Transverse colon (tissue), 4 donors: ENCODE results near the gene JARID2. TPM values are rescaled to one million over a fixed set of nuclear protein-coding genes. Genes with fewer than 3 reads are reported as not detected.

ENCODE experiments used
- DNase-seq: peaks from one replicate; pipeline ENCODE4 v3.0.0-alpha.2; 2019
- H3K27ac ChIP-seq, 4 donors: fragments of 200-600 bp; sonication (generic); 2 replicates each; pipeline ENCODE4 v1.5.1; 2016 to 2018; ENCODE audit warnings: inconsistent platforms in 4 of 4
- H3K27me3 ChIP-seq: fragments of 200-600 bp; sonication (generic); 2 replicates; pipeline ENCODE4 v1.5.1; 2017; ENCODE audit warnings: inconsistent platforms
- H3K36me3 ChIP-seq, 4 donors: fragments of 200-600 bp; sonication (generic); 2 replicates each; pipeline ENCODE4 v1.5.1; 2017 to 2019; ENCODE audit warnings: inconsistent platforms in 4 of 4
- H3K4me1 ChIP-seq, 4 donors: fragments of 200-600 bp; sonication (generic); 2 replicates each; pipeline ENCODE4 v1.5.1; 2017 to 2020; ENCODE audit warnings: inconsistent platforms in 4 of 4
- H3K4me3 ChIP-seq, 4 donors: fragments of 200-600 bp; sonication (generic); 1 replicate in 1 of 4; 2 replicates in 3 of 4; pipeline versions ENCODE4 v1.5.1 to v1.6.1; 2017 to 2019; ENCODE audit warnings: inconsistent platforms in 4 of 4
- H3K9me3 ChIP-seq, 2 donors: fragments of 200-600 bp; sonication (generic); 2 replicates each; pipeline ENCODE4 v1.5.1; 2017 to 2019; ENCODE audit warnings: inconsistent platforms in 2 of 2
- CTCF ChIP-seq, 5 experiments: fragments of 200-600 bp in 3 of 5; fragments of 450-650 bp in 2 of 5; sonication (generic) in 3 of 5; IDR thresholded peaks; 1 replicate in 2 of 5; 2 replicates in 3 of 5; pipeline ENCODE4 v1.5.1; 2016 to 2017; ENCODE audit warnings: antibody characterized with exemption in 5 of 5, inconsistent platforms in 3 of 5, mild to moderate bottlenecking in 2 of 5, moderate library complexity in 1 of 5
- EP300 ChIP-seq: sonication (generic); formaldehyde crosslinking; IDR thresholded peaks from one replicate; pipeline ENCODE4 v1.6.1; 2017; ENCODE audit warnings: antibody characterized with exemption, low read depth
- POLR2A ChIP-seq: fragments of 450-650 bp; IDR thresholded peaks from one replicate; pipeline ENCODE4 v1.6.1; 2016; ENCODE audit warnings: antibody characterized with exemption, mild to moderate bottlenecking, moderate library complexity
- POLR2AphosphoS5 ChIP-seq, 3 donors: sonication (generic); formaldehyde crosslinking; IDR thresholded peaks; one replicate each; pipeline ENCODE4 v1.6.1; 2016; ENCODE audit warnings: antibody characterized with exemption in 3 of 3
- WGBS, 2 donors: methylation state at CpG; one replicate each; pipeline ENCODE4 v1.1.5; 2018; ENCODE audit warnings: low coverage in 1 of 2; 5-methylcytosine and 5-hydroxymethylcytosine counted together
- in situ Hi-C, 4 donors: fragments of 200-750 bp; cut with MboI; loops; one replicate each; pipeline versions ENCODE4 v1.15.0 to v1.15.1; 2017; ENCODE audit warnings: low sequenced_read_pairs in 3 of 4, low pct_ligation_motif_present in 1 of 4, low pct_unique_long_range_greater_than_20kb in 1 of 4
- intact Hi-C: fragments of 100-400 bp; cut with DNase I; formaldehyde crosslinking; loops from one replicate; pipeline ENCODE4 v1.15.1; 2023; ENCODE audit warnings: low total_unique reads
- total RNA-seq, 4 donors: library from RNA; depleted of rRNA; stranded (reverse); fragments of >200 nt; gene quantifications; one replicate each; pipeline ENCODE4 v1.1.0, GENCODE V29; 2016

Gene JARID2
- total RNA-seq, 4 donors from 2014 or later = 9.4 to 18.7 (median 10.9) TPM

DNA sequence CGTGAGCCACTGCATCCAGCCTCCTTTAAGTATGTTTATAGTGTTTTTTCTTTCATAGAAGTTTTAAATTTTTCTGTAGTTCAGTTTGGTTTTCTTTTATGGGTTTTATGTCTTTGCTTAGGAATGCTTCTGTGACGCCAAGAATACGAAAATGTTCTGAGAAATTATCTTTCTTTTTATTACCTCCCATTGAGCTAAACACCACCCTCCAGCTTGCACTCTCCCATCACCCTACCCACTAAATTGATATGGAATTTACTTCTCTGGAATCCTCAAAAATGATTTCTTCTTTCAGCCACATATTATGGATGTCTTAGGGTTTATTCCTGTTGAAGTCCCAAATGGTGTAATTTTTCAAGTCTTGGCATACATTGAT is 38.1 kb downstream of the JARID2 start:
- H3K27ac ChIP-seq = no peak overlapping the region
- no peak for DNase-seq
- peaks cover 15 to 58% (median 30%) of the 10 kb centered on the region in 4 donors for H3K4me1 ChIP-seq
- intact Hi-C loops (no loop called here), in situ Hi-C loops (no loop called here)
- H3K9me3 ChIP-seq = no peaks in the 10 kb centered on the region
- TF ChIP-seq EP300 (no peak), CTCF (IDR thresholded peaks at IDR 0.05) (no peak), POLR2AphosphoS5 (IDR thresholded peaks at IDR 0.05) (no peak), POLR2A (no peak)
- WGBS, 2 donors = 63 to 66% methylated on average over 3 of the region's 3 CpGs
- H3K27me3 ChIP-seq = no peaks in the 10 kb centered on the region
- no peaks in the 10 kb centered on the region for H3K36me3 ChIP-seq
- H3K4me3 ChIP-seq = no peak overlapping the region

DNA sequence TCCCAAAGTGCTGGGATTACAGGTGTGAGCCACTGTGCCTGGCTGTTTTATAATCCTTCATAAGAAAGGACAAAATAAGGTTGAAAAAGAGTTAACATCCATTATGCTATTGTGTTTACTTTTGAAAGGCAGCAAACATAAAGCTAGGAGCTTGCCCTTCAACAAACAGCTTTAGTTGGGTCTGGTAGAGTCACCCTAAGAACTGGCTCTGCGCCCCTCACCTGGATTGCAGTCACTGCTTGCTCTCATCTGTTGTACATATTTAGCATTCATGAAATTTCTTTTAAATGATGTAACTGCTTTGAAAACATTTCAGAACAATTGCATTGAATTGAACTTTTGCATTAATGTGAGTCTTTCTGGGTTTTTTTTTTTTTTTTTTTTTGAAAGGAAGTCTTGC is 38.9 kb downstream of the JARID2 start:
- in situ Hi-C loops (no loop called here), intact Hi-C loops (no loop called here)

DNA sequence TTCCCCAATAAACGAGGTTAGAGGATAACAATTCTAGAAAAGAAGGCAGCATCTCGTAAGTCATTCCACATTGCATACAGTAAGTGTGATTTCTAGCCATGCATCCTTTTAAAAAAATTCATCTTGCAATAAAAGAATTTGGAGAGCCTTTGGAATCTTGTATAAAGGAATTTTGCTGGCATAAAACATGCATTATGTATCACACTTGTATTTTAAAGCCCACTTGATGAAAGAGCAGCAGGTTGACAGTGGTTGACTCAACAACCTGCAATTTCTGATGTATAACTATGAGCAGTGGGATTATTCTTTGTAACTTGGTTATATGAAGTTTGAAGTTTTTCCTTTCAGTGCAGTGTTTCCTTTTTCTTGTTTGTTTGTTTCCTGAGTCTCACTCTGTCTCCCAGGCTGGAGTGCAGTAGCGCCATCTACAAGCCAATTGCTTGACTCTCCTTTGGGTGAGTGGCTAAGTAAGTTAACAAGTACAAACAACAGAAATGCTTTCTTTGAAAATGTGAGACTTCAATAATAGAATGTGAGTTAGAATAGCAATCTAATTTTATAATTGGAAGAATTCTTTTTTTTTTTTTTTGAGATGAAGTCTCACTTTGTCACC is 39.9 kb downstream of the JARID2 start:
- TF ChIP-seq EP300 (no peak), CTCF (IDR thresholded peaks at IDR 0.05) (no peak), POLR2AphosphoS5 (IDR thresholded peaks at IDR 0.05) (no peak), POLR2A (no peak)
- peaks cover 19 to 55% (median 28%) of the 10 kb centered on the region in 4 donors for H3K4me1 ChIP-seq
- 76 to 91% methylated on average over 3 of the region's 3 CpGs for WGBS, 2 donors

More for the DNA sequence above, 38.9 kb downstream of the JARID2 start:
- 100% methylated on average over 1 of the region's 1 CpG; no CpG with 5 or more reads in 1 of the 2 donors for WGBS, 2 donors
- Histone ChIP-seq H3K27me3 (no peaks in the 10 kb centered on the region), H3K9me3 (no peaks in the 10 kb centered on the region), H3K27ac (no peak overlapping the region), H3K36me3 (no peaks in the 10 kb centered on the region), H3K4me1 (peaks cover 21 to 58% (median 31%) of the 10 kb centered on the region in 4 donors), H3K4me3 (no peak overlapping the region)
- TF ChIP-seq POLR2AphosphoS5 (IDR thresholded peaks at IDR 0.05) (no peak), CTCF (IDR thresholded peaks at IDR 0.05) (no peak)
- no peak for DNase-seq

GRCh38 chr6:15287670-15288375 is 42.0 kb downstream of the JARID2 start:
- no peak for DNase-seq
- 73 to 79% methylated on average over 3 to 6 of the region's 6 CpGs for WGBS, 2 donors
- H3K9me3 ChIP-seq = no peaks in the 10 kb centered on the region
- in situ Hi-C loops = no loop called here
- intact Hi-C loops = no loop called here
- H3K4me3 ChIP-seq = no peak overlapping the region
- H3K4me1 ChIP-seq = peaks cover 11 to 42% (median 24%) of the 10 kb centered on the region in 4 donors
- H3K36me3 ChIP-seq = no peaks in the 10 kb centered on the region
- no peak overlapping the region for H3K27ac ChIP-seq
- H3K27me3 ChIP-seq = no peaks in the 10 kb centered on the region
- TF ChIP-seq POLR2AphosphoS5 (IDR thresholded peaks at IDR 0.05) = no peak
- no peak for TF ChIP-seq EP300

More for the DNA sequence above, 39.9 kb downstream of the JARID2 start:
- Histone ChIP-seq H3K9me3 (no peaks in the 10 kb centered on the region), H3K36me3 (no peaks in the 10 kb centered on the region), H3K4me3 (no peak overlapping the region), H3K27ac (no peak overlapping the region), H3K27me3 (no peaks in the 10 kb centered on the region)
- in situ Hi-C loops (no loop called here), intact Hi-C loops (no loop called here)
- no peak for DNase-seq
